ENCODE results near the gene LYRM9. TPM values are rescaled to one million over a fixed set of nuclear protein-coding genes. Genes with fewer than 3 reads are reported as not detected.

LYRM9 gene
- total and polyA plus RNA-seq, 10 of the 15 experiments (the other 5 are each of a cell fraction or from before 2014, with no cell fraction given): 1.8 to 8.3 (median 4.6) TPM

GRCh38 chr17:27914382-27914781 lies 21.2 kb upstream of the LYRM9 start:
- no TSS peak for BruUV-seq (replicated peaks)
- Histone ChIP-seq H3K9me3 (replicated peaks; ENCODE audit: control insufficient read depth, insufficient read depth, low read length) (no peaks in the 10 kb centered on the region), H3K9ac (ENCODE audit: control insufficient read depth, insufficient read depth, low read length) (no peak overlapping the region), H4K20me1 (ENCODE audit: control insufficient read depth, insufficient read depth) (no peaks in the 10 kb centered on the region), H3K79me2 (ENCODE audit: control insufficient read depth, insufficient read depth, low read length) (no peaks in the 10 kb centered on the region), H2AFZ (ENCODE audit: control insufficient read depth, low read depth, low read length) (no peak overlapping the region), H3K4me3 (no peak overlapping the region), H3K4me1 (ENCODE audit: control insufficient read depth, insufficient read depth, low read length) (no peaks in the 10 kb centered on the region), H3K27me3 (replicated peaks in 1 of 2; ENCODE audit: control insufficient read depth in 2 of 2, insufficient read depth in 2 of 2, low read length in 1 of 2) (no peaks in the 10 kb centered on the region), H3K27ac (ENCODE audit: control insufficient read depth, insufficient read depth) (no peak overlapping the region), H3K36me3 (ENCODE audit: control insufficient read depth in 2 of 2, insufficient read depth in 2 of 2, low read length in 1 of 2) (no peaks in the 10 kb centered on the region), H3K4me2 (ENCODE audit: control insufficient read depth, insufficient read depth) (no peak overlapping the region)
- ChIA-PET CTCF (interaction anchor here (1.0 to 1.1 kb wide), 2 partner anchors 144 to 337 kb away, joined by 3 read pairs; no protein-coding TSS in a partner anchor), POLR2A (no interaction called here), RAD21 (ENCODE audit: unreplicated experiment) (interaction anchor here (1.5 kb wide), 1 partner anchor 21 kb away, joined by 4 read pairs; the partner anchor contains the start of gene LYRM9), SMC1A (ENCODE audit: uncharacterized antibody, unreplicated experiment) (no interaction called here)
- in situ Hi-C loops (cut with MboI) (no loop called here), intact Hi-C loops (cut with micrococcal nuclease; ENCODE audit: unreplicated experiment) (no loop called here)
- no peak for DNase-seq (ENCODE audit: low read depth, low spot score)
- TF ChIP-seq PAX5 (IDR thresholded peaks at IDR 0.05; ENCODE audit: borderline replicate concordance, low read depth, low read length): no peak
- TF ChIP-seq PAX8 (IDR thresholded peaks at IDR 0.05): no peak
- TF ChIP-seq USF1 (IDR thresholded peaks at IDR 0.05; ENCODE audit: borderline replicate concordance, extremely low read length, insufficient read depth, low read depth, low read length): no peak
- TF ChIP-seq, protein P1, sequence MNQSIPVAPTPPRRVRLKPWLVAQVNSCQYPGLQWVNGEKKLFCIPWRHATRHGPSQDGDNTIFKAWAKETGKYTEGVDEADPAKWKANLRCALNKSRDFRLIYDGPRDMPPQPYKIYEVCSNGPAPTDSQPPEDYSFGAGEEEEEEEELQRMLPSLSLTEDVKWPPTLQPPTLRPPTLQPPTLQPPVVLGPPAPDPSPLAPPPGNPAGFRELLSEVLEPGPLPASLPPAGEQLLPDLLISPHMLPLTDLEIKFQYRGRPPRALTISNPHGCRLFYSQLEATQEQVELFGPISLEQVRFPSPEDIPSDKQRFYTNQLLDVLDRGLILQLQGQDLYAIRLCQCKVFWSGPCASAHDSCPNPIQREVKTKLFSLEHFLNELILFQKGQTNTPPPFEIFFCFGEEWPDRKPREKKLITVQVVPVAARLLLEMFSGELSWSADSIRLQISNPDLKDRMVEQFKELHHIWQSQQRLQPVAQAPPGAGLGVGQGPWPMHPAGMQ (IDR thresholded peaks at IDR 0.05; ENCODE audit: borderline replicate concordance): no peak
- TF ChIP-seq, protein P2, sequence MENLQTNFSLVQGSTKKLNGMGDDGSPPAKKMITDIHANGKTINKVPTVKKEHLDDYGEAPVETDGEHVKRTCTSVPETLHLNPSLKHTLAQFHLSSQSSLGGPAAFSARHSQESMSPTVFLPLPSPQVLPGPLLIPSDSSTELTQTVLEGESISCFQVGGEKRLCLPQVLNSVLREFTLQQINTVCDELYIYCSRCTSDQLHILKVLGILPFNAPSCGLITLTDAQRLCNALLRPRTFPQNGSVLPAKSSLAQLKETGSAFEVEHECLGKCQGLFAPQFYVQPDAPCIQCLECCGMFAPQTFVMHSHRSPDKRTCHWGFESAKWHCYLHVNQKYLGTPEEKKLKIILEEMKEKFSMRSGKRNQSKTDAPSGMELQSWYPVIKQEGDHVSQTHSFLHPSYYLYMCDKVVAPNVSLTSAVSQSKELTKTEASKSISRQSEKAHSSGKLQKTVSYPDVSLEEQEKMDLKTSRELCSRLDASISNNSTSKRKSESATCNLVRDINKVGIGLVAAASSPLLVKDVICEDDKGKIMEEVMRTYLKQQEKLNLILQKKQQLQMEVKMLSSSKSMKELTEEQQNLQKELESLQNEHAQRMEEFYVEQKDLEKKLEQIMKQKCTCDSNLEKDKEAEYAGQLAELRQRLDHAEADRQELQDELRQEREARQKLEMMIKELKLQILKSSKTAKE (IDR thresholded peaks at IDR 0.05; ENCODE audit: low read depth, poor library complexity, severe bottlenecking): no peak
- TF ChIP-seq CREB1 (IDR thresholded peaks at IDR 0.05; ENCODE audit: low read depth): no peak
- no peak for TF ChIP-seq FOXM1 (IDR thresholded peaks at IDR 0.05; ENCODE audit: low read depth, low read length)
- TF ChIP-seq TARDBP (IDR thresholded peaks at IDR 0.05; ENCODE audit: borderline replicate concordance): no peak
- no peak for TF ChIP-seq HCFC1 (IDR thresholded peaks at IDR 0.05; ENCODE audit: low read length)
- WGBS (ENCODE audit: insufficient coverage, insufficient replicate concordance, low lambda C conversion rate, missing lambda C conversion rate): 32% methylated on average over 7 of the region's 7 CpGs
- ATAC-seq: no peak
- FAIRE-seq: no peak

All from GM12878 (cell line).